Measurements from ENCODE around the gene DCAF10. TPM values are rescaled to one million over a fixed set of nuclear protein-coding genes. Genes with fewer than 3 reads are reported as not detected.
"Not testable (repeated sequence)": the region's sequence is repeated elsewhere in the genome, so short reads cannot be mapped to it uniquely, and the experiment has no call there.

DCAF10 gene
- total RNA-seq, 1 experiment from 2014 or later = 18.6 TPM

GRCh38 chr9:37870081-37870798 lies 69.6 kb downstream of the DCAF10 start:
- Histone ChIP-seq H3K4me3 (ENCODE audit: insufficient read depth, low read depth, low read length) (no peak overlapping the region), H3K27me3 (ENCODE audit: control insufficient read depth, insufficient read depth, low read length) (no peaks in the 10 kb centered on the region), H3K36me3 (replicated peaks; ENCODE audit: control insufficient read depth, insufficient read depth, low read length) (no peaks in the 10 kb centered on the region)
- DNase-seq = no peak

- Histone ChIP-seq H3K36me3 (replicated peaks; ENCODE audit: control insufficient read depth, insufficient read depth, low read length) (no peaks in the 10 kb centered on the region), H3K4me3 (ENCODE audit: insufficient read depth, low read depth, low read length) (no peak overlapping the region), H3K27me3 (ENCODE audit: control insufficient read depth, insufficient read depth, low read length) (no peaks in the 10 kb centered on the region)
- DNase-seq = no peak
Measured at GRCh38 chr9:37870799-37871176, 70.2 kb downstream of the DCAF10 start.

GRCh38 chr9:37873955-37874354 lies 73.4 kb downstream of the DCAF10 start:
- no peaks in the 10 kb centered on the region; the same call in 1 of the 2 replicates for H3K36me3 ChIP-seq (replicated peaks; ENCODE audit: control insufficient read depth, insufficient read depth, low read length)
- DNase-seq = no peak
- H3K4me3 ChIP-seq (ENCODE audit: insufficient read depth, low read depth, low read length) = no peak overlapping the region
- H3K27me3 ChIP-seq (ENCODE audit: control insufficient read depth, insufficient read depth, low read length) = no peaks in the 10 kb centered on the region

- peaks cover 1% of the 10 kb centered on the region; the same call in 1 of the 2 replicates for H3K36me3 ChIP-seq (replicated peaks; ENCODE audit: control insufficient read depth, insufficient read depth, low read length)
- H3K27me3 ChIP-seq (ENCODE audit: control insufficient read depth, insufficient read depth, low read length) = no peaks in the 10 kb centered on the region
- no peak overlapping the region for H3K4me3 ChIP-seq (ENCODE audit: insufficient read depth, low read depth, low read length)
- no peak for DNase-seq
Measured at GRCh38 chr9:37876376-37876775, 75.8 kb downstream of the DCAF10 start.

GRCh38 chr9:37880916-37881479 lies 80.4 kb downstream of the DCAF10 start:
- Histone ChIP-seq H3K36me3 (replicated peaks; ENCODE audit: control insufficient read depth, insufficient read depth, low read length) (peaks cover 1% of the 10 kb centered on the region; the same call in 1 of the 2 replicates), H3K27me3 (ENCODE audit: control insufficient read depth, insufficient read depth, low read length) (no peaks in the 10 kb centered on the region), H3K4me3 (ENCODE audit: insufficient read depth, low read depth, low read length) (no peak overlapping the region)
- DNase-seq = no peak

GRCh38 chr9:37887977-37888583 lies 87.5 kb downstream of the DCAF10 start:
- not testable (repeated sequence) for H3K4me3 ChIP-seq (ENCODE audit: insufficient read depth, low read depth, low read length); H3K27me3 ChIP-seq (ENCODE audit: control insufficient read depth, insufficient read depth, low read length); DNase-seq; H3K36me3 ChIP-seq (replicated peaks; ENCODE audit: control insufficient read depth, insufficient read depth, low read length)

- no peak for DNase-seq
- Histone ChIP-seq H3K4me3 (ENCODE audit: insufficient read depth, low read depth, low read length) (no peak overlapping the region), H3K36me3 (replicated peaks; ENCODE audit: control insufficient read depth, insufficient read depth, low read length) (peaks cover 1% of the 10 kb centered on the region; the same call in 1 of the 2 replicates), H3K27me3 (ENCODE audit: control insufficient read depth, insufficient read depth, low read length) (no peaks in the 10 kb centered on the region)
Measured at GRCh38 chr9:37889536-37889935, 88.9 kb downstream of the DCAF10 start.

GRCh38 chr9:37891042-37891441 lies 90.4 kb downstream of the DCAF10 start:
- not testable (repeated sequence) for H3K4me3 ChIP-seq (ENCODE audit: insufficient read depth, low read depth, low read length); H3K27me3 ChIP-seq (ENCODE audit: control insufficient read depth, insufficient read depth, low read length); H3K36me3 ChIP-seq (replicated peaks; ENCODE audit: control insufficient read depth, insufficient read depth, low read length); DNase-seq

- H3K27me3 ChIP-seq (ENCODE audit: control insufficient read depth, insufficient read depth, low read length) = no peaks in the 10 kb centered on the region
- H3K36me3 ChIP-seq (replicated peaks; ENCODE audit: control insufficient read depth, insufficient read depth, low read length) = peaks cover 4% of the 10 kb centered on the region
- H3K4me3 ChIP-seq (ENCODE audit: insufficient read depth, low read depth, low read length) = no peak overlapping the region
- DNase-seq = no peak
Measured at GRCh38 chr9:37892063-37892462, 91.5 kb downstream of the DCAF10 start.

- Histone ChIP-seq H3K27me3 (ENCODE audit: control insufficient read depth, insufficient read depth, low read length) (no peaks in the 10 kb centered on the region), H3K36me3 (replicated peaks; ENCODE audit: control insufficient read depth, insufficient read depth, low read length) (peaks cover 4% of the 10 kb centered on the region), H3K4me3 (ENCODE audit: insufficient read depth, low read depth, low read length) (no peak overlapping the region)
- DNase-seq = no peak
Measured at GRCh38 chr9:37897665-37898064, 97.1 kb downstream of the DCAF10 start.

GRCh38 chr9:37899041-37899440 lies 98.4 kb downstream of the DCAF10 start:
- Histone ChIP-seq H3K4me3 (ENCODE audit: insufficient read depth, low read depth, low read length) (no peak overlapping the region), H3K36me3 (replicated peaks; ENCODE audit: control insufficient read depth, insufficient read depth, low read length) (peaks cover 3% of the 10 kb centered on the region), H3K27me3 (ENCODE audit: control insufficient read depth, insufficient read depth, low read length) (no peaks in the 10 kb centered on the region)
- no peak for DNase-seq

- Histone ChIP-seq H3K4me3 (ENCODE audit: insufficient read depth, low read depth, low read length) (no peak overlapping the region), H3K27me3 (ENCODE audit: control insufficient read depth, insufficient read depth, low read length) (no peaks in the 10 kb centered on the region), H3K36me3 (replicated peaks; ENCODE audit: control insufficient read depth, insufficient read depth, low read length) (no peaks in the 10 kb centered on the region; the same call in 1 of the 2 replicates)
- no peak for DNase-seq
Measured at GRCh38 chr9:37902131-37902530, 101.5 kb downstream of the DCAF10 start.

GRCh38 chr9:37902796-37903646 lies 102.4 kb downstream of the DCAF10 start:
- Histone ChIP-seq H3K36me3 (replicated peaks; ENCODE audit: control insufficient read depth, insufficient read depth, low read length) (no peaks in the 10 kb centered on the region; the same call in 1 of the 2 replicates), H3K27me3 (ENCODE audit: control insufficient read depth, insufficient read depth, low read length) (no peaks in the 10 kb centered on the region), H3K4me3 (ENCODE audit: insufficient read depth, low read depth, low read length) (peak overlapping the region; percentile 95)
- DNase-seq = peak; percentile 40

GRCh38 chr9:37903647-37904444 lies 103.2 kb downstream of the DCAF10 start, which contains the start of gene SLC25A51:
Gene SLC25A51, minus strand, starts transcription at chr9:37904127. Its CDS starts 15,577 bp downstream, at chr9:37888550.
- H3K4me3 ChIP-seq (ENCODE audit: insufficient read depth, low read depth, low read length) = peak within 1 kb of the TSS; percentile 95

More at GRCh38 chr9:37903647-37904444, 103.2 kb downstream of the DCAF10 start, which contains the start of gene SLC25A51:
- no peaks in the 10 kb centered on the region; the same call in 1 of the 2 replicates for H3K36me3 ChIP-seq (replicated peaks; ENCODE audit: control insufficient read depth, insufficient read depth, low read length)
- DNase-seq = peak; percentile 98
- H3K27me3 ChIP-seq (ENCODE audit: control insufficient read depth, insufficient read depth, low read length) = no peaks in the 10 kb centered on the region
